ENCODE results near the gene PRR30.

PRR30 gene

GRCh38 chr2:27154488-27154887 lies 15.3 kb upstream of the PRR30 start:
- DNase-seq (ENCODE audit: low spot score) = no peak

DNA sequence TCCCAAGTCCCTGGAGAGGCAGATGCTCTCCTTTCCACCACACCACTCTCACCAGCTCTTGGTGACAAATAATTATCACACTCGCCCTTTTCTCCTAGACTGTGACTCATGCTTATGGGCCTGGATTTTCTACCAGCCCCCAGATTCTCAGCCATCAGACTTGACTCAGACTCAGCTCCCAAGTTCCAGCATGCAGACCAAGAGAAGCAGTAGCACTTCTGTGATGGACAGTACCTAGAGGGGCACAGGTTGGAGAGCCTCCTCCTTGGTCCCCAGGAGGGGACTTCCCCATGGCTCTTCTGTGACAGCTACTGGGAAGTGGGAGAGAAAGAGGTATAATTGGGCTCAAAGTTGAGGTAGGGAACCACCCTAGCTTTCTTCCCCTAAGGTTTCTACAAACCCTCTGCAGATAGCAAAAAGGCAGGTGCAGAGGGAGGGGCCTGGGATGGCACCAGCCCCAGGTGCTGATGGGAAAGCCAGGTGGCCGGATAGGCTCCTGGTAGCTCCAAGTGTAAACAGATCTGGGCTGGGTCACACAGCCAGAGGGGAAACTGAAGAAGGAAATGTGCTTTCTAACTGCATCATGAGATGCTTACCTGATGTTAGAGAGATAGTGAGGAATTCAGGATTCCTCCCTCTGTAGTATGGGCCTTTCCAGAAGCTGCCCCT lies 13.7 kb upstream of the PRR30 start:
- no peak for DNase-seq (ENCODE audit: low spot score)

- DNase-seq (ENCODE audit: low spot score) = no peak
These were observed 13.0 kb upstream of the PRR30 start for GRCh38 chr2:27152102-27152795.

DNA sequence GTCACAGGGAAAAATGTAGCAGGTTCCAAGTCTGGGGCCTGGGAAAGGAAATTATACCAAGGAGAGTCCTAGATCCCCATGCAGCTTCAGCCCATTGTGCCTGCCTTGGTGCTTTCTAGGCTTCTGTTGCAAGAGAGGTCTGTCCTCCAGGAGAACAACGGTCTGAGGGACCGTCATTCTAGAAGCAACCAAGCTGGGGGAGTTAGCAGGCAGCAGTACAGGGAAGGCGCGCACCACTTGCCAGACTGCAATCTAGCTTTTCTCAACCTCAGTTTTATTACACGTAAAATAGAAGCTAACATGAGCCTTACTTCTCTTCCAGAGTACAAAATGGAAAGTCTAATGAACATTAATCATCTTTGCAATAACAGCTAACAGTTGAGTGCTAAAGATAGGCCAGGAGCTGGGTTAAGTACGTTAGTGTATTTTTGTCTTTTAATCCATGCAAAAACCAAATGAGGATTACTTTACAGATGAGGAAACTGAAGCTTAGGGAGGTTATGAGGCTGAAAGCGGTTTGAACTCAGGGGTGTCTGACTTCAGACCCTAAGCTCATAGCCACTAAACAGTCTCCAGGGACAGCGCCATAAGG lies 11.5 kb upstream of the PRR30 start:
- DNase-seq (ENCODE audit: low spot score) = no peak

DNA sequence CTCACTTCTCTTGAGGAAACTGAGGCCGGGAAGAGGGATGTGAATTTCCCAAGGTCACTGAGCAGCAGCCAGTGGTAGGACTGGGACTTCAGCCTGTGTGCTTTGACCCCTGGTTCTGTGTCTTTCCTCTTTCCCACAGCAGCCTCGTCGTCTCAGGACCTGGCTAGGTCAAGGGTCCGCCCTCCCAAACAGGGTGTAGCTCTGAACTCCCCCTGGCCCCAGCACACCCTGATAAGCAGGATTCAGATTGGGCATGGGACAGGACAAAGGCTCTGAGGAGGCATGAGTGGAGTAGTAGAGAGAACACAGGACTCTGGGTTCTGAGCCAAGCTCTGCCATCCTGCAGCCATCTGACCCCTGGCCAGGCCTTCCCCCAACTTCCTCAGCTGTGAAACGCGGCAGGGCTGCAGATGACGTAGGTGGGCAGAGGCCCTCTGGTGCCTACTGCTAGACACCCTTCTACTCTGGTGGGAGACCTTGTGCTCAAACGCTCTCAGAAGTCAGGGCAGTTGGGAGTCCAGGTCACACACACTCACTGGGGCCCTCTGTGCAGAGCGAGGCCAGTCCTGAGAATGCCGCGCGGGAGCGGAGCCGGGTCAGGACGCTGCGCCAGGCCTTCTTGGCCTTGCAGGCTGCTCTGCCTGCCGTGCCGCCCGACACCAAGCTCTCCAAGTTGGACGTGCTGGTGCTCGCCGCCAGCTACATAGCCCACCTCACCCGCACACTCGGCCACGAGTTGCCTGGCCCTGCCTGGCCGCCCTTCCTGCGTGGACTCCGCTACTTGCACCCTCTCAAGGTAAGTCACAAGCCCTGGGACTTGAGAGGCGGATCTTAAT lies 10.6 kb upstream of the PRR30 start:
- DNase-seq (ENCODE audit: low spot score) = no peak

DNA sequence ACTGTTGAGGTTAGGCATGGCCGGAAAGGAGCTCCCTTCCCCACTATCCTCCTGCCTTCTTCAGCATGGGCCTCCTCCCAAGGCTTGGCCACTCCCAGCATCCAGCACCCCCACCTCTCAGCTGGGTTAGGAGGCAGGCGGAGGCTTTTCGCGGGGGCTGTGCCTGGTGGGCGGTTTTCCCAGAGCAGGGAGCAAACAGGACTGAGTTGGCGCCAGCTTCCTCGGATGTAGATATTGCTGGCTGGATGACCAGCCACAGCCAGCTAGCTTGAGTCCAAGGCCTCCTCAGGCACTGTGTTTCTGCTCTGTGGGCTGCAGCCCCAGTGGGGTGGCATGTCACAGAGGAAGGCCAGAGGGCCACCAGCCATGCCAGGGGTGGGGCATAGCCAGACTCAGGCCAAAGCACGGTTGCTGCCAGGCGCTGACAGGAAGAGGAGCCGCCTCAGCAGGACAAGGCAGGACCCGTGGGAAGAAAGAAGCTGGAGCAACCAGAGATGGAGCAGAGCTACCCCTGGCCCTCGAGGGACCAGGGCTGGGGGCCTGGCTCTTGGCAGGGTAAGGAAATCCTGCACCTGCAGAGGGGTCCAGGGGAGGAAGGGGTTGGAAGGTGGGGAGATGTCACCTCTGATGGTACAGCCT lies 9.7 kb upstream of the PRR30 start, which contains the start of gene TCF23:
TSS of gene TCF23 (plus strand) at position 204 of the 639 bp plus-strand sequence. CDS start at position 334, 130 bp downstream.
- DNase-seq (ENCODE audit: low spot score) = no peak

DNA sequence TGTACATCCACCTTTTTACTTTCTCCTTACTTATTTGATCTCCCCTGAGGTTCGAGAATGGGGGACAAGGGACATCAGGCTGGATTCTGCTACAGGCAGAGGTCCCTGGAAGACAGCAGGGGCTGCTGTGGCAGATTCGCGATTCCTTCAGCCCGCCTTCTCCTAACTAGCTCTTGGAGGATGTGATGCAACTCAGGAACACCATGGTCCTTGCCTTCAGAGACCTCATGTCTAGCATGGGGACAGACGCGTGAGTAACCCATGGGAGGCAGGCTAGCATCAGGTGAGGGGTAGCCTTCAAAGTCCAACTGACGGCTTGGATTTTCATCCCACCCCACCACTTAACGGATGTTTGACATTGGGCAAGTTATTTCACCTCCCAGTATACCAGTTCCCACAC lies 8.7 kb upstream of the PRR30 start:
- no peak for DNase-seq (ENCODE audit: low spot score)

DNA sequence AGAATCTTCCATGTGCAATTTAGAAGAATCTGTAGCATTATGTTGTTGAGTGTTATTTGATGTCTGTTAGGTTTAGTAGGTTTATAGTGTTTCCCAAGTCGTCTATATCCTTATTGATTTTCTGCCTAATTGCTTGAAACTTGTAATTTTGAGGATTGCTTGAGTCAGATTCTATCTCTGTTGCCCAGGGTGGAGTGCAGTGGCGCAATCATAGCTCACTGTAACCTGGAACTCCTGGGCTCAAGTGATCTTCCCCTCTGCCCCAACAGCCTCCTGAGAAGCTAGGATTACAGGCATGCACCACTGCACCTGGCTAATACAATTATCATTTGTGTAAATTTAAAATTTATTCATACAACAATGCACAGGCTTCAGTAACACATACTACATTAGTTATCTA lies 6.5 kb upstream of the PRR30 start:
- no peak for DNase-seq (ENCODE audit: low spot score)

- DNase-seq (ENCODE audit: low spot score) = no peak
These were observed 4.1 kb upstream of the PRR30 start for GRCh38 chr2:27143285-27143684.

GRCh38 chr2:27138111-27138510 lies 1.1 kb downstream of the PRR30 start:
- DNase-seq (ENCODE audit: low spot score) = no peak

- no peak for DNase-seq (ENCODE audit: low spot score)
These were observed 1.8 kb downstream of the PRR30 start for GRCh38 chr2:27137322-27137935.

DNA sequence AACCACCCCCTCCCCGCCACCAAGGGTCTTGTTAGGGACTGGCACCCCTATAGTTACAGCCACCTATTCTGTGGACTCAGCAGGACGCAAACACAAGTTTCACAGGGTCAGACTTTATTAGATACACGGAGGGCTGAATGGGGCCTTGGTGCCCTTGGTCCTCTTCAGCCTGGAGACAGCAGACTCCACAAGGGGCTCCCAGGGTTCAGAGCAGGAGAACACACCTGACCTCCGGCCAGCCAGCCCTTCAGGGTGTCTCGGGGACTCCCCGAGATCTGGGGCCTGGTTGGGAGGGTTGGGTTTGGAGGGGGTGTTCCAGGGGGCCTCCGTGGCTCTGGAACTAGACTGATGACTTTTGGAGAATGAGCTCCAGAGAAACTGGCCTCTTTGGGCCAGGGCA lies 2.5 kb downstream of the PRR30 start:
- DNase-seq (ENCODE audit: low spot score) = no peak

DNA sequence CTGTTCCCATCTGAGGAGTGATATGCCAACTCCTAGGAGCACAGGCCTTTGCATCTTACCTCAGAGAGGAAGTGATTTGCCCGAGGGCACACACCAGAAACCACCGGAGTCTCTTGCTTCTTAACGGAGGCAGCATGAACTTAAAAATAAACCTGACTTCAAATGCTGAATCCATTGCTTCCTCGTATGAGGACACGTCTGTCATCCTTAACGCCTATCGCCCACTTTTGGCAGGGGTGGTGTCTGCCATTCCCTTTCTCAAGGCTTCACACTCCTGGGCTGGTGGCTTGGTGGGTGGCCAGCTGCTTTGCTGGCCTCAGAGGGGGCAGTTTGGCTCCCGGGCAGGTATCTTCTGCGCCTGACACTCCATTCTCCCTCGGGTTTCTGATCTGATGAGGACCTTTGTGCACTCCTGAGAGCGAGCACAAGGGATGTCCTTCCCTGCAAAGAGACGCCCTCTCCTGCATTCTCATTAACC lies 3.7 kb downstream of the PRR30 start:
- no peak for DNase-seq (ENCODE audit: low spot score)

DNA sequence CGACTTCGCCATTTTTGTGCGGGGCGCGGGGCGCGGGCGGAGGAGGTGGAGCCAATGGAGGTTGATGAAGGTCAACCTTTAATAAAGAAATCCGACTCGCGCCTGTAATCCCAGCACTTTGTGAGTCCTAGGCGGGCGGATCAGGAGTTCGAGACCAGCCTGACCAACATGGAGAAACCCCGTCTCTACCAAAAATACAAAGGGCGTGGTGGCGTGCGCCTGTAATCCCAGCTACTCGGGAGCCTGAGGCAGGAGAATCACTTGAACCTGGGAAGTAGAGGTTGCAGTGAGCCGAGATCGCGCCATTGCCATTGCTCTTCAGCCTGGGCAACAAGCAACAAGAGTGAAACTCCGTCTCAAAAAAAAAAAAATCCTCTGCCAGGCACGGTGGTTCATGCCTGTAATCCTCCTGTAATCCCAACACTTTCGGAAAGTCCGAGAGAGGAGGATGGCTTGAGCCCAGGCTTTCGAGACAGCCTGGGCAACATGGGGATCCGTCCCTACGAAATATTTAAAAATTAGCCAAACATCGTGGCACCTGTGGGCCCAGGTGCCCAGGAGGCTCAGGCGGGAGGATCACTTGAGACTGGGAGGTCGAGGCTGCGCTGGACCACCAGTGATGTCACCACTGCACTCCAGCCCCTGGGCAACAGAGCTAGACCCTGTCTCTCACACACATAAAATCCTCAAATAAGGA lies 4.3 kb downstream of the PRR30 start:
- no peak for DNase-seq (ENCODE audit: low spot score)

- DNase-seq (ENCODE audit: low spot score) = peak; percentile 99
These were observed 5.1 kb downstream of the PRR30 start, which contains the start of gene PREB for GRCh38 chr2:27133905-27134780. Gene PREB, minus strand, starts transcription at chr2:27134636. Its CDS starts 215 bp downstream, at chr2:27134421.

DNA sequence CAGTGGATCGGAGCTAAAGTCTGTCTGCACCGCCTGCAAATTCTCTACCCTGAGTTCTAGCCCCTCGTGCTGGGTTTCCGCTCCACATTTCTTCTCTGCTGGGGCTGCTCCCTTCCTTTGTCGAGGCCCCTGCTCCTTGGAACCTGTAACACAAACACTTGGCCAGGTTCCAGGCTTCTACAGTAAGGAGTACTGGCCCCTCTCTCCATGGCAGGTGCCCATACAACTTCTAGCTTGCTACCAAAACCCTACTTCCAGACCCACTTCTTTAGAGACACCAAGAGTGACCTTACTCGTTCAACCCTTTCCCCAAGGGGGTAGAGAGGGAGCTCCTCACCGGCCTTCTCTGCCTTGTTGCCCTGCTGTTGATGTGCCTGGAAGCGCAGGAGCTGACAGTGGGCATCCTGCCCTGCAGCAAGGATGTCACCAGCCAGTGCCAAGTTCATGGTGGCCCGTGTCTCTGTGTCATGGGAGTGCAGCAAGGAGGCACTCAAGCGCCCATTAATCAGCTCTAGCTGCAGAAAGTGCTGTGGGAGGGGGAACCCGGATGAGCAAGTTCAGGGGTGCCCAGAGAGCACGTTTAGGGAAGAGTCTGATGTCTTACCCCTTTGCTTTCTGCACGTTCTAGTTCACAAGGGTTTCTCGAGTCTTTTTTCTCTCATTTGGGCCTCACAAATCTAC lies 5.9 kb downstream of the PRR30 start:
- no peak for DNase-seq (ENCODE audit: low spot score)

- no peak for DNase-seq (ENCODE audit: low spot score)
These were observed 7.8 kb downstream of the PRR30 start for GRCh38 chr2:27131429-27131828.

DNA sequence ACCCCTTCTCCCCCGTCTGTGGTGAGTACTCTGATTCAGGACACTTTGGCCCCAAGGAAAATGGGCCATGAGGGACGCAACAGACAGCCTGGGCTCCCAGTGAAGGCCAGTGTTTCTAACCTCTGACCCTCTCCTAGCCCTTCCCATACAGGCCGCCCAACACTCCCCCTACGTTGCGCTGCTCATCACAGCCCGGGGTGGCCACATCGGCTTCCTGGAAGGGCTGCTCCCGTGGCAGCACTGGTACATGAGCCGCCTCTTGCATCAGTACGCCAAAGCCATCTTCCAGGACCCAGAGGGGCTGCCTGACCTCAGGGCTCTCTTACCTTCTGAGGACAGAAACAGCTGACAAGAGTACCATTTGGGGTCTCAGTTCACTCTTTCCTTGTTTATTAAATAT lies 8.8 kb downstream of the PRR30 start:
- no peak for DNase-seq (ENCODE audit: low spot score)
